Effector CD8-positive, alpha-beta T cell (primary cell): ENCODE measurements around the gene DPYD.

ENCODE experiments used
- DNase-seq: peaks from one replicate; lab custom pipeline; 2025; lab: John Stamatoyannopoulos, UW

The DPYD gene

GRCh38 chr1:97610102-97610501, 310.7 kb downstream of the DPYD start:
- no peak for DNase-seq

- DNase-seq = no peak
Observed at GRCh38 chr1:97608272-97608671, 312.6 kb downstream of the DPYD start.

GRCh38 chr1:97603776-97604175, 317.1 kb downstream of the DPYD start:
- no peak for DNase-seq

DNA sequence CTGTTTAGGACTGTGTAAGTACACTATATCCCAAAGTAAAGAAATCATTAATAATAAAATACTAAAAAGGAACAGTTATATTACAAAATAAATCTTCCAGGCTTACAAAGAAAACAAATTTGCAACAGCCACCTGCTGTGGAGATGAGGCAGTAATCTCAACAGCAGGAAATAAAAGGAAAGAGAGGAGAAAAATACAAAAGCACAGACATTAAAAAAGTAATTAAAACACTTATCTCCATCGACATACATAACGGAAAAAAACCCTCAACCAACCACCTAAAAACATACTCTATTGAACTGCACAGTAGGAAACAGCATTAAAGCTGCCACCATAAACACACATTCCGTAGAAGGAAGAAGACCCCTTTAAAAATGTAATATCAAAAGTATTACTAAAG, 317.6 kb downstream of the DPYD start:
- no peak for DNase-seq

- no peak for DNase-seq
Observed at GRCh38 chr1:97599447-97599846, 321.4 kb downstream of the DPYD start.

DNA sequence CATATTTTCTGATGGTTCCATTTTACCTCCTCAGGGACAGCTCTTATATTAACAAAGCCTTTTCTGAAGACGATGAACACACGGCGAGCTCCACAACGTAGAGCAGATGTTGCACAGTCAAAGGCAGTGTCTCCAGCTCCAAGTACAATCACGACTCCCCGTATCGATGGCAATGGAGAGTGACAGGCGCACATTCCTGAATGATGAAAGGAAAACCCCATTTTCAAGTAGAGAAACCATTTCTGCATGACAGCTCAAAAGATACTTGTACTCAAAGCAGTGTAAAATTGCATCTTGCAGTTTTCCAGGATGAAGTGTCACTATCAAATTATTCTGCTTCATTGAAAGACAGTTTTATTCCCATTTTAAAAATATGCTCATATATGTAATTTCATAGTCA, 327.6 kb downstream of the DPYD start:
- DNase-seq = no peak

GRCh38 chr1:97588772-97589171, 332.1 kb downstream of the DPYD start:
- DNase-seq = no peak

- no peak for DNase-seq
Observed at GRCh38 chr1:97581614-97582051, 339.2 kb downstream of the DPYD start.

DNA sequence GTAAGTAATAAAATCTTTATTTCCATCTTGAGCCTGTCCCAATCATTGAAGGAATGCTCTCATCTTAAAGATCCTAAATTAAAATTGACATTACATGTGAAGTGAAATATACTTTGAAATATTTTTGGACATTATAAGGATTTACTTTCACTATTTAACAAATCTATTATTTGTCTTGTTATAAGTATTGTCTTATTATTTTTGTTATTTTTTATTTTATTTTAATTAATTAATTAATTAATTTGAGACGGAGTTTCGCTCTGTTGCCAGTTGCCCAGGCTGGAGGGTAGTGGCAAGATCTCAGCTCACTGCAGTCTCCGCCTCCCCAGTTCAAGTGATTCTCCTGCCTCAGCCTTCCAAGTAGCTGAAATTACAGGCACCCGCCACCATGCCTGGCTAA, 343.2 kb downstream of the DPYD start:
- DNase-seq = no peak

- DNase-seq = no peak
Observed at GRCh38 chr1:97573553-97573952, 347.3 kb downstream of the DPYD start.

DNA sequence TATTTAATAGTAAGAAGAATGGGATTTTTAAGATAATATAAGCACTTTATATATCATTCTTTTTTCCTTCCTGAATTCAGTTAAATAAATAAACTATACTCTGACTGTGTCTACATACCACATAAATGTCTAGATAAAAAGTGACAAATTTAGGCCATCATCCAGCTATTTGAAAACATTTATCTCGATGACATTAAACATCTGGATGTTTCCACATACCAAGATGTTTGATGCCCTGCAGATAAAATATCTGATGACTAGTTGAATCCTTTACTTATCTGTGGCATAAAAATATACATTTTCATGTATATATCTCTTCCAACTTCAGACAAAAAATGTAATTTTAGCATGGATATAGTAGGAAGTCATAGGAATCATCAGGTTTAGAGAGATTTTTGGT, 348.3 kb downstream of the DPYD start:
- no peak for DNase-seq

- DNase-seq = no peak
Observed at GRCh38 chr1:97571760-97572159, 349.1 kb downstream of the DPYD start.

DNA sequence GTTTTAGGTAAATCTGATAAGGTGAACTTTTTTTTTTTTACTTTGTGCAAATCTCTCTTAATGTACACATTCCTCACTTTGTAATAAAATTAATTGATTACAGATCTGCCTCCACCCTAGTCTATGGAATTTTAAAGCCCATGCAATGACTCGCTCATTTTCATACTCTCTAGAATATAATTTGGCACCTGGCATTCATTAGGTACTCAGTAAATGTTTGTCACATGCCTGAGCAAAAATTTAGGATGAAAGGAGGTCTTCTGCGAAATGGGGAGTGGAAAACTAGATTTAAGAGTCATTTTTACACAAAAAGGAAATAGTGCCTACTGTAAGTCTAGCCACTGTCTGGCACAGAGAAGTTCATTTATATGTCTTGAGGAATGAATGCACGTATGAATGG, 350.1 kb downstream of the DPYD start:
- DNase-seq = no peak

GRCh38 chr1:97567000-97567749, 353.7 kb downstream of the DPYD start:
- no peak for DNase-seq

GRCh38 chr1:97565886-97566285, 354.9 kb downstream of the DPYD start:
- DNase-seq = no peak

DNA sequence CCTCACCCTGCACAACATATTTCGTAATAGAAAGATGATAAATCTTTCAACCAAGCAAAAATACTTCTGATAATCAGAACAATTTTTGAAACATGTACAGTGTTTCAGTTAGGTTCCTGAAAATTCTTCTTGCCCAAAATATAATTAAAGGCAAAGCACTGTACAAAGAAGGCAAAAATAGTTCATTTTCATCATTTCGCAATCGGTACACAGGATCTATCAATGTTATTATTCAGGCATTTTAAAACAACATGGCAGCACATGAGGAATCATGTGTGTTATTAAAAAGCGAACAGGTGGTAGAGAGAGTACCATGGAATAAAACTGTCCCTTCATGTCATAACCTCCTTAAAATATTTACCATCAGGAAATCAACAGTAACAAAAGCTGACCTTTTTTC, 356.9 kb downstream of the DPYD start:
- no peak for DNase-seq

GRCh38 chr1:97562081-97562480, 358.8 kb downstream of the DPYD start:
- no peak for DNase-seq

- no peak for DNase-seq
Observed at GRCh38 chr1:97560714-97561113, 360.1 kb downstream of the DPYD start.

- no peak for DNase-seq
Observed at GRCh38 chr1:97553971-97554370, 366.9 kb downstream of the DPYD start.

- no peak for DNase-seq
Observed at GRCh38 chr1:97551113-97551512, 369.7 kb downstream of the DPYD start.

DNA sequence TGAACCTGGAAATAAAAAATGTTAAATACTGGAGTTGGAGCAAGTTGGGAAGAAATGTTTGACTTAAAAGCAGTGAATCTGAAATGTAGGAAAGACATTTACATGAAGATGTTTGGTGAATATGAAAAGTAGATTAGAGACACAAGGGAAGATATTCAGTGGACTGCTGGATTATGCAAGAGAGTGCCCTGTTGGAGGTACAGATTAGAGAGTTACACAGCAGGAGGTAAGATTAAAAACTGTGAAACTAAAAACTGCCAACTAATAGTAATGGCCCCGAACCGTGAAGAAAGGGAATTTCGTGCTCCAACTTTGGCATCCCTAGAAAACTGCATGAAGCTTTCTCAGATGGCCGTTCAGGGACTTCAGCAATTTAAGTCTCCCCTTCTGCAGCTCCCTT, 375.4 kb downstream of the DPYD start:
- no peak for DNase-seq

- DNase-seq = no peak
Observed at GRCh38 chr1:97540346-97540888, 380.4 kb downstream of the DPYD start.

- DNase-seq = no peak
Observed at GRCh38 chr1:97538113-97538512, 382.7 kb downstream of the DPYD start.

DNA sequence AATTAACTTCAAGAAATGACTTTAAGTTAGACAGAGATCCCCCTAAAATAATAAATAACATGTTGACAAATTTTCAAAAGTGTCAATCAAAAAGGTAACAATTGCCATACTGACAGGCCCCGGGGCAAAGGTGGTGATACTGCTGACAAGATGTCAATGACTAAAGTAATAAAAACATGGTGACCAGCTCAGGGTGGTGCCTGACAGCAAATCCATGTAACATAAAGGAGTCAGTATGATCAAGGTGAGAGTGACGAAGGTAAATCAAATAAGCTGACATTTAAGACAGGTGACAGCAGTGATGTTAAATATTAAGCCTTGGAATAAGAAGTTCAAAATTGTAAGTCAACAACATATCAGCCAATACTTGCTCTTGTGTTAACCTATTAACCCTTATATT, 387.5 kb downstream of the DPYD start:
- no peak for DNase-seq
